ENCODE results near the gene RUNDC3A.
"Not testable (repeated sequence)": the region's sequence is repeated elsewhere in the genome, so short reads cannot be mapped to it uniquely, and the experiment has no call there.

DNA sequence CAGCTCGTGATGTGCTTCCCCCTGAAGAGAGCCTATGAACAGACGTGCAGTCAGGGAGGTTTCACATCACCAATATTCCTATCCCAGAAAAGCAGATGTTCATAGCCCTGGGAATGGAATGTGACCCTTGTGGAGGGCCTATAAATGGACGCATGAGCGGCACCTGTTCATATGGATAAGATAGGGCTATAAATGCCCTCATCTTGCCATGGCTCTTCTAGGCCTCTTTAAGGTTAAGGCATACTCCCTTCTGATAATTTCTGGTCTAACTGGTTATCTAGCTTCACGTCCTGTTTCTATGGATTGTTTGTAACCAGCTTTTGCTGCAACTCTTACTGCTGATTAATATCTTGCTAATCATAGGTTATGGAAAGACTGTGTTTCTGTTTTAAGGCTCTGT, 32.2 kb downstream of the RUNDC3A start:
- TF ChIP-seq, protein P1, sequence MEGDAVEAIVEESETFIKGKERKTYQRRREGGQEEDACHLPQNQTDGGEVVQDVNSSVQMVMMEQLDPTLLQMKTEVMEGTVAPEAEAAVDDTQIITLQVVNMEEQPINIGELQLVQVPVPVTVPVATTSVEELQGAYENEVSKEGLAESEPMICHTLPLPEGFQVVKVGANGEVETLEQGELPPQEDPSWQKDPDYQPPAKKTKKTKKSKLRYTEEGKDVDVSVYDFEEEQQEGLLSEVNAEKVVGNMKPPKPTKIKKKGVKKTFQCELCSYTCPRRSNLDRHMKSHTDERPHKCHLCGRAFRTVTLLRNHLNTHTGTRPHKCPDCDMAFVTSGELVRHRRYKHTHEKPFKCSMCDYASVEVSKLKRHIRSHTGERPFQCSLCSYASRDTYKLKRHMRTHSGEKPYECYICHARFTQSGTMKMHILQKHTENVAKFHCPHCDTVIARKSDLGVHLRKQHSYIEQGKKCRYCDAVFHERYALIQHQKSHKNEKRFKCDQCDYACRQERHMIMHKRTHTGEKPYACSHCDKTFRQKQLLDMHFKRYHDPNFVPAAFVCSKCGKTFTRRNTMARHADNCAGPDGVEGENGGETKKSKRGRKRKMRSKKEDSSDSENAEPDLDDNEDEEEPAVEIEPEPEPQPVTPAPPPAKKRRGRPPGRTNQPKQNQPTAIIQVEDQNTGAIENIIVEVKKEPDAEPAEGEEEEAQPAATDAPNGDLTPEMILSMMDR (IDR thresholded peaks at IDR 0.05) = not testable (repeated sequence)
- not testable (repeated sequence) for TF ChIP-seq POLR2AphosphoS5, POLR2A, EP300 (IDR thresholded peaks at IDR 0.05)
